ENCODE measurements around the gene GLOD4. TPM values are rescaled to one million over a fixed set of nuclear protein-coding genes. Genes with fewer than 3 reads are reported as not detected.
A peak's percentile ranks its signal among the peaks of the same experiment; 100 is the strongest.
"Not testable (repeated sequence)": the region's sequence is repeated elsewhere in the genome, so short reads cannot be mapped to it uniquely, and the experiment has no call there.

The GLOD4 gene
- total RNA-seq, 2 donors from 2014 or later = 18.5 to 30.9 TPM

GRCh38 chr17:789160-789840 is 7.2 kb upstream of the GLOD4 start:
- WGBS, 2 donors = 77 to 83% methylated on average over 14 of the region's 14 CpGs
- no peaks in the 10 kb centered on the region for H3K27me3 ChIP-seq
- H3K4me3 ChIP-seq = no peak overlapping the region
- no peaks in the 10 kb centered on the region for H3K9me3 ChIP-seq
- intact Hi-C loops (cut with DNase I) = no loop called here
- peak overlapping the region in 3 of 4 donors; percentile 85 to 93 (median 92) for H3K27ac ChIP-seq
- TF ChIP-seq CTCF (IDR thresholded peaks at IDR 0.05) (no peak), POLR2A (IDR thresholded peaks at IDR 0.05) (no peak)
- peaks cover 0 to 4% of the 10 kb centered on the region in 2 donors for H3K36me3 ChIP-seq (replicated peaks in 1 of 2; ENCODE audit: insufficient read depth in 1 of 2, low read depth in 2 of 2)
- ATAC-seq = no peak
- peaks cover 56% of the 10 kb centered on the region for H3K4me1 ChIP-seq
- DNase-seq = peak in 1 of 4 donors; percentile 3

- Histone ChIP-seq H3K9me3 (no peaks in the 10 kb centered on the region), H3K27ac (peak overlapping the region; percentile 84 to 93 (median 88)), H3K4me1 (peaks cover 56% of the 10 kb centered on the region), H3K36me3 (replicated peaks in 1 of 2; ENCODE audit: insufficient read depth in 1 of 2, low read depth in 2 of 2) (peaks cover 0 to 4% of the 10 kb centered on the region in 2 donors), H3K4me3 (no peak overlapping the region), H3K27me3 (no peaks in the 10 kb centered on the region)
- 73 to 79% methylated on average over 4 of the region's 4 CpGs for WGBS, 2 donors
- TF ChIP-seq POLR2A (IDR thresholded peaks at IDR 0.05) (no peak), CTCF (IDR thresholded peaks at IDR 0.05) (no peak)
- ATAC-seq (no peak), DNase-seq (peak in 1 of 4 donors; percentile 10)
- intact Hi-C loops (cut with DNase I) = no loop called here
Observed at GRCh38 chr17:788551-788950, 6.5 kb upstream of the GLOD4 start.

- Histone ChIP-seq H3K36me3 (replicated peaks in 1 of 2; ENCODE audit: insufficient read depth in 1 of 2, low read depth in 2 of 2) (peaks cover 0 to 4% of the 10 kb centered on the region in 2 donors), H3K27ac (peak overlapping the region; percentile 84 to 93 (median 92)), H3K27me3 (no peaks in the 10 kb centered on the region), H3K4me1 (peaks cover 62% of the 10 kb centered on the region), H3K4me3 (no peak overlapping the region), H3K9me3 (no peaks in the 10 kb centered on the region)
- DNase-seq (peak; percentile 89 to 96 (median 90)), ATAC-seq (peak; percentile 93)
- WGBS, 2 donors = 29 to 43% methylated on average over 12 of the region's 12 CpGs
- intact Hi-C loops (cut with DNase I) = no loop called here
- TF ChIP-seq CTCF (IDR thresholded peaks at IDR 0.05) (peak in 1 of 7 experiments; percentile 23), POLR2A (IDR thresholded peaks at IDR 0.05) (peak in 2 of 3 donors; percentile 85 to 89)
Observed at GRCh38 chr17:787641-788221, 5.7 kb upstream of the GLOD4 start.

GRCh38 chr17:785901-786300 is 3.8 kb upstream of the GLOD4 start:
- H3K36me3 ChIP-seq (replicated peaks in 1 of 2; ENCODE audit: insufficient read depth in 1 of 2, low read depth in 2 of 2); H3K27me3 ChIP-seq; ATAC-seq; DNase-seq; H3K4me3 ChIP-seq; intact Hi-C loops (cut with DNase I); H3K9me3 ChIP-seq: not testable (repeated sequence)
- Histone ChIP-seq H3K27ac (peak overlapping the region in 3 of 4 donors; percentile 92 to 93 (median 92)), H3K4me1 (peaks cover 69% of the 10 kb centered on the region)
- 85 to 90% methylated on average over 7 of the region's 7 CpGs for WGBS, 2 donors

GRCh38 chr17:784143-784542 is 2.1 kb upstream of the GLOD4 start:
- H3K27me3 ChIP-seq = no peaks in the 10 kb centered on the region
- peaks cover 60% of the 10 kb centered on the region for H3K4me1 ChIP-seq
- H3K36me3 ChIP-seq (replicated peaks in 1 of 2; ENCODE audit: insufficient read depth in 1 of 2, low read depth in 2 of 2) = peaks cover 0 to 1% of the 10 kb centered on the region in 2 donors
- peak overlapping the region in 3 of 4 donors; percentile 92 to 93 (median 93) for H3K27ac ChIP-seq
- DNase-seq (no peak), ATAC-seq (no peak)
- H3K9me3 ChIP-seq = no peaks in the 10 kb centered on the region
- intact Hi-C loops (cut with DNase I) = no loop called here
- no peak for TF ChIP-seq CTCF (IDR thresholded peaks at IDR 0.05)
- no peak for TF ChIP-seq POLR2A (IDR thresholded peaks at IDR 0.05)
- 39 to 48% methylated on average over 2 to 3 of the region's 3 CpGs for WGBS, 2 donors
- H3K4me3 ChIP-seq = no peak overlapping the region

Data from body of pancreas (tissue), 4 donors.